Uterus (tissue), 4 donors: Measurements from ENCODE around the gene COG2. TPM values are rescaled to one million over a fixed set of nuclear protein-coding genes. Genes with fewer than 3 reads are reported as not detected.
A peak's percentile ranks its signal among the peaks of the same experiment; 100 is the strongest.

Source experiments
- DNase-seq, 2 donors: peaks; one replicate each; pipeline ENCODE4 v3.0.0-alpha.2; 2019 to 2020
- H3K27ac ChIP-seq, 2 donors: fragments of 200-600 bp; sonication (generic); 1 replicate in 1 of 2; 2 replicates in 1 of 2; pipeline ENCODE4 v1.5.1; 2016 to 2018
- H3K27me3 ChIP-seq, 2 donors: fragments of 200-600 bp; sonication (generic); one replicate each; pipeline ENCODE4 v1.5.1; 2018 to 2019; ENCODE audit warnings: control low read depth in 1 of 2
- H3K36me3 ChIP-seq, 2 donors: fragments of 200-600 bp; sonication (generic); one replicate each; pipeline ENCODE4 v1.5.1; 2019; ENCODE audit warnings: control low read depth in 1 of 2
- H3K4me1 ChIP-seq, 2 donors: fragments of 200-600 bp; sonication (generic); one replicate each; pipeline ENCODE4 v1.5.1; 2018 to 2019; ENCODE audit warnings: control low read depth in 1 of 2
- H3K4me3 ChIP-seq, 2 donors: fragments of 200-600 bp; sonication (generic); 1 replicate in 1 of 2; 2 replicates in 1 of 2; pipeline ENCODE4 v1.5.1; 2018 to 2019; ENCODE audit warnings: mild to moderate bottlenecking in 1 of 2
- H3K9me3 ChIP-seq, 2 donors: fragments of 200-600 bp; sonication (generic); one replicate each; pipeline ENCODE4 v1.5.1; 2019; ENCODE audit warnings: control low read depth in 1 of 2
- CTCF ChIP-seq, 4 experiments: fragments of 200-600 bp in 2 of 4; fragments of 450-650 bp in 2 of 4; sonication (generic) in 2 of 4; IDR thresholded peaks; one replicate each; pipeline ENCODE4 v1.5.1; 2016 to 2019; ENCODE audit warnings: antibody characterized with exemption in 4 of 4, mild to moderate bottlenecking in 2 of 4, moderate library complexity in 1 of 4
- POLR2A ChIP-seq, 2 donors: fragments of 450-650 bp; IDR thresholded peaks; one replicate each; pipeline ENCODE4 v1.6.1; 2016; ENCODE audit warnings: antibody characterized with exemption in 2 of 2, mild to moderate bottlenecking in 1 of 2, moderate library complexity in 1 of 2
- intact Hi-C: fragments of 100-400 bp; cut with DNase I; formaldehyde crosslinking; loops from one replicate; pipeline ENCODE4 v1.15.1; 2023; ENCODE audit warnings: low total_unique reads
- total RNA-seq, 4 donors: library from RNA; depleted of rRNA in 3 of 4; stranded (reverse); fragments of >200 nt in 3 of 4; gene quantifications; one replicate each; pipeline versions ENCODE4 v1.1.0 to v1.2.4, GENCODE V29; 2014 to 2023
- donor health status: DM: yes; HTN: yes; CAD: no.

Gene COG2
- 10 to 100 TPM in 3 of 4 donors, 1 to 10 TPM in 1; 10.0 to 32.3 (median 18.5) TPM for total RNA-seq

GRCh38 chr1:230642263-230642959, at the start of gene COG2:
COG2 (plus strand) TSS chr1:230642481; CDS start chr1:230642607, 126 bp downstream.
- no peaks in the 10 kb centered on the region for H3K36me3 ChIP-seq
- peaks cover 10 to 12% of the 10 kb centered on the region in 2 donors for H3K4me1 ChIP-seq
- H3K9me3 ChIP-seq: no peaks in the 10 kb centered on the region
- H3K27ac ChIP-seq: peak within 1 kb of the TSS; percentile 66 to 72
- intact Hi-C loops: no loop called here
- DNase-seq: peak; percentile 88 to 92
- TF ChIP-seq POLR2A (IDR thresholded peaks at IDR 0.05): peak in 1 of 2 donors; percentile 46
- peak; percentile 97 to 100 (median 98) for TF ChIP-seq CTCF (IDR thresholded peaks at IDR 0.05)
- peak within 1 kb of the TSS; percentile 64 to 94 for H3K4me3 ChIP-seq
- no peaks in the 10 kb centered on the region for H3K27me3 ChIP-seq

- Histone ChIP-seq H3K27ac (no peak overlapping the region), H3K36me3 (no peaks in the 10 kb centered on the region), H3K27me3 (no peaks in the 10 kb centered on the region), H3K4me1 (no peaks in the 10 kb centered on the region), H3K9me3 (no peaks in the 10 kb centered on the region), H3K4me3 (no peak overlapping the region)
- no peak for DNase-seq
- intact Hi-C loops: no loop called here
- no peak for TF ChIP-seq CTCF (IDR thresholded peaks at IDR 0.05)
- TF ChIP-seq POLR2A (IDR thresholded peaks at IDR 0.05): no peak
Measured at GRCh38 chr1:230592848-230593414, 49.4 kb upstream of the COG2 start.

- H3K4me1 ChIP-seq: no peaks in the 10 kb centered on the region
- H3K9me3 ChIP-seq: no peaks in the 10 kb centered on the region
- no peak overlapping the region for H3K27ac ChIP-seq
- no peaks in the 10 kb centered on the region for H3K27me3 ChIP-seq
- H3K36me3 ChIP-seq: no peaks in the 10 kb centered on the region
- H3K4me3 ChIP-seq: no peak overlapping the region
- TF ChIP-seq POLR2A (IDR thresholded peaks at IDR 0.05) (no peak), CTCF (IDR thresholded peaks at IDR 0.05) (no peak)
- intact Hi-C loops: no loop called here
- no peak for DNase-seq
Measured at GRCh38 chr1:230594214-230594773, 48.0 kb upstream of the COG2 start.

- Histone ChIP-seq H3K9me3 (peaks cover 0 to 2% of the 10 kb centered on the region in 2 donors), H3K27me3 (no peaks in the 10 kb centered on the region), H3K36me3 (no peaks in the 10 kb centered on the region), H3K4me3 (no peak overlapping the region), H3K27ac (no peak overlapping the region), H3K4me1 (no peaks in the 10 kb centered on the region)
- no peak for TF ChIP-seq POLR2A (IDR thresholded peaks at IDR 0.05)
- TF ChIP-seq CTCF (IDR thresholded peaks at IDR 0.05): no peak
- intact Hi-C loops: no loop called here
- DNase-seq: no peak
Measured at GRCh38 chr1:230595181-230595580, 47.1 kb upstream of the COG2 start.

- TF ChIP-seq CTCF (IDR thresholded peaks at IDR 0.05) (no peak), POLR2A (IDR thresholded peaks at IDR 0.05) (no peak)
- intact Hi-C loops: no loop called here
- H3K27me3 ChIP-seq: no peaks in the 10 kb centered on the region
Measured at GRCh38 chr1:230596306-230596705, 46.0 kb upstream of the COG2 start.

More at GRCh38 chr1:230596306-230596705, 46.0 kb upstream of the COG2 start:
- peaks cover 0 to 2% of the 10 kb centered on the region in 2 donors for H3K9me3 ChIP-seq
- no peaks in the 10 kb centered on the region for H3K36me3 ChIP-seq
- no peak overlapping the region for H3K4me3 ChIP-seq
- H3K4me1 ChIP-seq: no peaks in the 10 kb centered on the region
- no peak for DNase-seq
- H3K27ac ChIP-seq: no peak overlapping the region
